ENCODE measurements around the gene SCYGR2. TPM values are rescaled to one million over a fixed set of nuclear protein-coding genes. Genes with fewer than 3 reads are reported as not detected.

Gene SCYGR2
- total and polyA plus RNA-seq, 2 donors (not counting 3 experiments of a cell fraction or from before 2014, with no cell fraction given): not detected

GRCh38 chr2:227613272-227613660 is 14.6 kb downstream of the SCYGR2 start:
- H3K9me3 ChIP-seq (replicated peaks; ENCODE audit: control insufficient read depth, insufficient read depth, low read length): no peaks in the 10 kb centered on the region
- no peaks in the 10 kb centered on the region for H3K4me1 ChIP-seq (ENCODE audit: control insufficient read depth, extremely low read depth, insufficient read depth, low read length)
- no peak overlapping the region for H2AFZ ChIP-seq (ENCODE audit: low read depth, low read length)
- no peak overlapping the region for H3K9ac ChIP-seq (replicated peaks; ENCODE audit: extremely low read depth, insufficient read depth, low read length)
- intact Hi-C loops (cut with micrococcal nuclease): no loop called here
- no TSS peak for BruUV-seq (replicated peaks)
- no peak overlapping the region for H3K4me3 ChIP-seq (replicated peaks in 1 of 3; ENCODE audit: insufficient read depth in 1 of 3, low read depth in 1 of 3, low read length in 3 of 3)
- no peaks in the 10 kb centered on the region for H3K36me3 ChIP-seq (ENCODE audit: control insufficient read depth in 2 of 2, extremely low read depth in 1 of 2, insufficient read depth in 2 of 2, low read length in 2 of 2)
- H4K20me1 ChIP-seq (replicated peaks; ENCODE audit: control insufficient read depth, extremely low read depth, insufficient read depth, low read length): no peaks in the 10 kb centered on the region
- POLR2A ChIA-PET: no interaction called here
- CTCF ChIA-PET: no interaction called here
- H3K9me1 ChIP-seq (replicated peaks; ENCODE audit: control insufficient read depth, extremely low read depth, insufficient read depth, low read length): no peaks in the 10 kb centered on the region
- H3K27ac ChIP-seq (ENCODE audit: insufficient read depth, low read depth, low read length): no peak overlapping the region
- FAIRE-seq: no peak
- no peaks in the 10 kb centered on the region for H3K27me3 ChIP-seq (ENCODE audit: control insufficient read depth in 2 of 2, insufficient read depth in 2 of 2, low read length in 2 of 2)
- dilution Hi-C loops (cut with MboI; ENCODE audit: extremely low pct_ligation_motif_present, low sequenced_read_pairs): no loop called here
- no peak for DNase-seq (ENCODE audit: low read depth, low spot score)
- no peaks in the 10 kb centered on the region for H3K79me2 ChIP-seq (ENCODE audit: control insufficient read depth, insufficient read depth, low read length)
- no peak overlapping the region for H3K4me2 ChIP-seq (ENCODE audit: insufficient read depth, low read length)
- no peak for TF ChIP-seq JUN (IDR thresholded peaks at IDR 0.05; ENCODE audit: borderline replicate concordance, insufficient read depth, insufficient read length, low read depth)
- no peak for TF ChIP-seq POLR2A (IDR thresholded peaks at IDR 0.05; ENCODE audit: low read depth, low read length)
- no peak for TF ChIP-seq EZH2 (IDR thresholded peaks at IDR 0.05; ENCODE audit: borderline replicate concordance, low read depth, low read length, severe bottlenecking)
- TF ChIP-seq POLR2AphosphoS5 (IDR thresholded peaks at IDR 0.05; ENCODE audit: insufficient read depth, low read depth, low read length): no peak
- TF ChIP-seq FOS (IDR thresholded peaks at IDR 0.05; ENCODE audit: borderline replicate concordance, insufficient read depth, low read length): no peak
- TF ChIP-seq MYC (IDR thresholded peaks at IDR 0.05; ENCODE audit: low read depth, low read length): no peak
- no peak for TF ChIP-seq CTCF (IDR thresholded peaks at IDR 0.05; ENCODE audit: extremely low read depth in 1 of 2, insufficient read depth in 1 of 2, low read depth in 1 of 2, low read length in 2 of 2)
- TF ChIP-seq MAX (IDR thresholded peaks at IDR 0.05; ENCODE audit: insufficient read depth, insufficient read length): no peak
- TF ChIP-seq GATA2 (IDR thresholded peaks at IDR 0.05; ENCODE audit: insufficient read depth, insufficient read length, low read depth, low read length): no peak
